Uterus (tissue), 4 donors: ENCODE measurements around the gene PPP6R2. TPM values are rescaled to one million over a fixed set of nuclear protein-coding genes. Genes with fewer than 3 reads are reported as not detected.

Source experiments
- DNase-seq, 2 donors: peaks; one replicate each; pipeline ENCODE4 v3.0.0-alpha.2; 2019 to 2020
- H3K27ac ChIP-seq, 2 donors: fragments of 200-600 bp; sonication (generic); 1 replicate in 1 of 2; 2 replicates in 1 of 2; pipeline ENCODE4 v1.5.1; 2016 to 2018
- H3K27me3 ChIP-seq, 2 donors: fragments of 200-600 bp; sonication (generic); one replicate each; pipeline ENCODE4 v1.5.1; 2018 to 2019; ENCODE audit warnings: control low read depth in 1 of 2
- H3K36me3 ChIP-seq, 2 donors: fragments of 200-600 bp; sonication (generic); one replicate each; pipeline ENCODE4 v1.5.1; 2019; ENCODE audit warnings: control low read depth in 1 of 2
- H3K4me1 ChIP-seq, 2 donors: fragments of 200-600 bp; sonication (generic); one replicate each; pipeline ENCODE4 v1.5.1; 2018 to 2019; ENCODE audit warnings: control low read depth in 1 of 2
- H3K4me3 ChIP-seq, 2 donors: fragments of 200-600 bp; sonication (generic); 1 replicate in 1 of 2; 2 replicates in 1 of 2; pipeline ENCODE4 v1.5.1; 2018 to 2019; ENCODE audit warnings: mild to moderate bottlenecking in 1 of 2
- H3K9me3 ChIP-seq, 2 donors: fragments of 200-600 bp; sonication (generic); one replicate each; pipeline ENCODE4 v1.5.1; 2019; ENCODE audit warnings: control low read depth in 1 of 2
- CTCF ChIP-seq, 4 experiments: fragments of 200-600 bp in 2 of 4; fragments of 450-650 bp in 2 of 4; sonication (generic) in 2 of 4; IDR thresholded peaks; one replicate each; pipeline ENCODE4 v1.5.1; 2016 to 2019; ENCODE audit warnings: antibody characterized with exemption in 4 of 4, mild to moderate bottlenecking in 2 of 4, moderate library complexity in 1 of 4
- POLR2A ChIP-seq, 2 donors: fragments of 450-650 bp; IDR thresholded peaks; one replicate each; pipeline ENCODE4 v1.6.1; 2016; ENCODE audit warnings: antibody characterized with exemption in 2 of 2, mild to moderate bottlenecking in 1 of 2, moderate library complexity in 1 of 2
- intact Hi-C: fragments of 100-400 bp; cut with DNase I; formaldehyde crosslinking; loops from one replicate; pipeline ENCODE4 v1.15.1; 2023; ENCODE audit warnings: low total_unique reads
- total RNA-seq, 4 donors: library from RNA; depleted of rRNA in 3 of 4; stranded (reverse); fragments of >200 nt in 3 of 4; gene quantifications; one replicate each; pipeline versions ENCODE4 v1.1.0 to v1.2.4, GENCODE V29; 2014 to 2023
- donor health status: DM: yes; HTN: yes; CAD: no.

Gene PPP6R2
- total RNA-seq, 4 donors from 2014 or later: 42.4 to 73.1 (median 47.2) TPM

GRCh38 chr22:50338042-50338573 lies 5.0 kb upstream of the PPP6R2 start:
- Histone ChIP-seq H3K36me3 (no peaks in the 10 kb centered on the region), H3K4me1 (no peaks in the 10 kb centered on the region), H3K9me3 (no peaks in the 10 kb centered on the region), H3K4me3 (no peak overlapping the region), H3K27me3 (no peaks in the 10 kb centered on the region), H3K27ac (no peak overlapping the region)
- TF ChIP-seq POLR2A (IDR thresholded peaks at IDR 0.05): no peak
- no peak for TF ChIP-seq CTCF (IDR thresholded peaks at IDR 0.05)
- DNase-seq: no peak
- intact Hi-C loops: no loop called here

- Histone ChIP-seq H3K36me3 (no peaks in the 10 kb centered on the region), H3K4me3 (no peak overlapping the region), H3K9me3 (no peaks in the 10 kb centered on the region), H3K4me1 (no peaks in the 10 kb centered on the region), H3K27ac (no peak overlapping the region), H3K27me3 (no peaks in the 10 kb centered on the region)
- no peak for TF ChIP-seq POLR2A (IDR thresholded peaks at IDR 0.05)
- TF ChIP-seq CTCF (IDR thresholded peaks at IDR 0.05): no peak
- intact Hi-C loops: no loop called here
- no peak for DNase-seq
These were observed 4.2 kb upstream of the PPP6R2 start for GRCh38 chr22:50338860-50339462.

- Histone ChIP-seq H3K9me3 (no peaks in the 10 kb centered on the region), H3K4me3 (no peak overlapping the region), H3K36me3 (no peaks in the 10 kb centered on the region), H3K27ac (no peak overlapping the region), H3K27me3 (no peaks in the 10 kb centered on the region), H3K4me1 (no peaks in the 10 kb centered on the region)
- no peak for TF ChIP-seq CTCF (IDR thresholded peaks at IDR 0.05)
- no peak for TF ChIP-seq POLR2A (IDR thresholded peaks at IDR 0.05)
- intact Hi-C loops: loop anchor here (5.0 kb wide), 1 partner anchor 88 kb away; the partner anchor contains the start of gene HDAC10
- DNase-seq: no peak
These were observed 2.9 kb upstream of the PPP6R2 start for GRCh38 chr22:50339945-50340879.

DNA sequence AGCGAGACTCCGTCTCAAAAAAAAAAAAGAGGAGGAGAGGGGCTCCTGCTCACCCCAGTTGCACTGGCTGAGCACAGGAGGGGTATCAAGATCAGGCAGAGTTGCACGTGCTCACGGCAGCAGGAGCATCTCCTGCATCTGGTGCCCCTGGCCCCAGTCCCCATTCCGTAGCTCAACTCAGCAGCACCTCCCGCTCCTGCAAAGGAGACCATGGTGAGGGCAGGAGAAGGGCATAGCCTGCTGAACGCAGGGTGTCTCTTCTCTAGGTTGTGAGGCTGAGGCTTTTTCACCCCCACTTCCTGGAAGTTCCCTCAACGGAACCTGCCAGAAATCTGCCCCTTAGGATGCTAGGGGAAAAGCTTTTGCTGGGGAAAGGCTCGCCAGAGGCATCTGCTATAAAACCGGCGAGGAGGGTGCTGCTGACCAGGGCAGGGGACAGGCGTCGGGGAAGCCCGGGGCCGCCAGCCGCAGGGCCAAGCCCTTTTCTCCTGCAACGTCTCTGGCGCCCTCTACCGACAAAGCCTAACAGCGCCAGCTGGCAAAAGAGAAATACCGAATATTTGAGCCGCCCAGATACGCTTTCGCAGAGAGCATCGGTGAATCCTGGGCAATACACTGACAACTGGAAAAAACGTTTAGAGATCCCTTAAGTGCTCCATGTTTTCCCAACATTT lies 1.0 kb upstream of the PPP6R2 start:
- H3K27ac ChIP-seq: peak overlapping the region; percentile 88 to 96
- H3K27me3 ChIP-seq: no peaks in the 10 kb centered on the region
- peak; percentile 88 to 90 for DNase-seq
- peak overlapping the region; percentile 73 to 91 for H3K4me3 ChIP-seq
- H3K36me3 ChIP-seq: no peaks in the 10 kb centered on the region
- TF ChIP-seq POLR2A (IDR thresholded peaks at IDR 0.05) (no peak), CTCF (IDR thresholded peaks at IDR 0.05) (peak; percentile 95 to 99 (median 97))
- intact Hi-C loops: loop anchor here (5.0 kb wide), 1 partner anchor 90 kb away; the partner anchor contains the start of gene HDAC10
- H3K9me3 ChIP-seq: no peaks in the 10 kb centered on the region
- no peaks in the 10 kb centered on the region for H3K4me1 ChIP-seq
